Activated CD8-positive, alpha-beta memory T cell treated with anti-CD3 and anti-CD28 coated beads for 48 hours (primary cell): ENCODE results near the gene EXOC3L4.

Source experiments
- DNase-seq, 3 experiments: peaks; one replicate each; pipeline ENCODE4 v3.0.0-alpha.2; 2020; ENCODE audit warnings: low read depth in 2 of 3, low spot score in 2 of 3

The EXOC3L4 gene

GRCh38 chr14:103132381-103133209 is 38.1 kb downstream of the EXOC3L4 start:
- no peak for DNase-seq

- DNase-seq, result no peak
These were observed 39.0 kb downstream of the EXOC3L4 start for GRCh38 chr14:103133210-103134140.

GRCh38 chr14:103134405-103134804 is 39.9 kb downstream of the EXOC3L4 start:
- no peak for DNase-seq

- no peak for DNase-seq
These were observed 40.4 kb downstream of the EXOC3L4 start for GRCh38 chr14:103134919-103135318.

GRCh38 chr14:103135333-103136260 is 41.1 kb downstream of the EXOC3L4 start:
- DNase-seq, result no peak

- DNase-seq, result no peak
These were observed 42.1 kb downstream of the EXOC3L4 start for GRCh38 chr14:103136388-103137271.

- no peak for DNase-seq
These were observed 43.3 kb downstream of the EXOC3L4 start for GRCh38 chr14:103137689-103138300.

- DNase-seq, result no peak
These were observed 44.0 kb downstream of the EXOC3L4 start for GRCh38 chr14:103138301-103139131.

- DNase-seq, result no peak
These were observed 44.9 kb downstream of the EXOC3L4 start for GRCh38 chr14:103139132-103140025.

- DNase-seq, result no peak
These were observed 46.0 kb downstream of the EXOC3L4 start for GRCh38 chr14:103140316-103141109.

- DNase-seq, result peak in 1 of 3 experiments; percentile 16
These were observed 46.7 kb downstream of the EXOC3L4 start for GRCh38 chr14:103141117-103141796.

- no peak for DNase-seq
These were observed 47.5 kb downstream of the EXOC3L4 start for GRCh38 chr14:103142026-103142425.

GRCh38 chr14:103142721-103143302 is 48.3 kb downstream of the EXOC3L4 start:
- no peak for DNase-seq

GRCh38 chr14:103143506-103143905 is 49.0 kb downstream of the EXOC3L4 start:
- DNase-seq, result no peak

- DNase-seq, result no peak
These were observed 49.6 kb downstream of the EXOC3L4 start for GRCh38 chr14:103144085-103144484.
